Panc1 (cell line): ENCODE measurements around the gene SPATA31C1. TPM values are rescaled to one million over a fixed set of nuclear protein-coding genes. Genes with fewer than 3 reads are reported as not detected.

Experiments
- ATAC-seq: fragments of 200-7000 bp; cut with Tn5 transposase; 2 replicates; pipeline ENCODE4 v1.9.1; 2020; ENCODE audit warnings: mild to moderate bottlenecking, moderate library complexity
- BruUV-seq: library from RNA; stranded (reverse); fragments of 400-500 nt; replicated peaks from 2 replicates; lab custom pipeline; 2021; lab: Mats Ljungman, UMichigan
- CTCF ChIA-PET: fragments of 300-600 bp; sonication (Branson Sonifier 250); formaldehyde crosslinking; loops from one replicate; lab custom pipeline; 2022; ENCODE audit warnings: antibody characterized with exemption; lab: Charles Lee
- POLR2A ChIA-PET: fragments of 300-600 bp; sonication (Branson Sonifier 250); formaldehyde crosslinking; loops from one replicate; lab custom pipeline; 2022; ENCODE audit warnings: antibody characterized with exemption; lab: Charles Lee
- DNase-seq: peaks from one replicate; pipeline ENCODE4 v3.0.0-alpha.2; 2010; ENCODE audit warnings: low read depth, low spot score
- H3K27ac ChIP-seq: 2 replicates; pipeline ENCODE4 v1.5.1; 2011; ENCODE audit warnings: mild to moderate bottlenecking, low read length, inconsistent platforms
- H3K27me3 ChIP-seq: fragments of 200-500 bp; sonication (Bioruptor generic); 2 replicates; pipeline ENCODE4 v1.6.0; 2014; ENCODE audit warnings: low read length, inconsistent platforms; ENCODE audit not compliant: control insufficient read depth, insufficient read depth
- H3K36me3 ChIP-seq: fragments of 200-500 bp; sonication (Bioruptor generic); 2 replicates; pipeline ENCODE4 v1.5.1; 2014; ENCODE audit warnings: inconsistent platforms, mild to moderate bottlenecking, low read length, moderate library complexity; ENCODE audit not compliant: control insufficient read depth, insufficient read depth
- H3K4me1 ChIP-seq: 2 replicates; pipeline ENCODE4 v1.5.1; 2011; ENCODE audit warnings: inconsistent platforms, mild to moderate bottlenecking, low read length, moderate library complexity; ENCODE audit not compliant: control insufficient read depth, insufficient read depth
- H3K4me3 ChIP-seq, 2 experiments: 2 replicates each; pipeline ENCODE4 v1.5.1; 2011 to 2012; ENCODE audit warnings: low read depth in 2 of 2, low read length in 2 of 2, mild to moderate bottlenecking in 2 of 2, inconsistent platforms in 1 of 2, moderate library complexity in 1 of 2
- H3K9me3 ChIP-seq: fragments of 200-500 bp; sonication (Bioruptor generic); 2 replicates; pipeline ENCODE4 v1.5.1; 2014; ENCODE audit warnings: low read depth, mild to moderate bottlenecking, inconsistent platforms, low read length, moderate library complexity; ENCODE audit not compliant: control insufficient read depth, insufficient read depth
- POLR2AphosphoS5 ChIP-seq: IDR thresholded peaks from 2 replicates; pipeline ENCODE4 v1.6.1; 2012; ENCODE audit warnings: mild to moderate bottlenecking, low read depth, low read length, moderate library complexity
- SIN3A ChIP-seq: IDR thresholded peaks from 2 replicates; pipeline ENCODE4 v1.6.1; 2012; ENCODE audit warnings: low read depth, mild to moderate bottlenecking, low read length, moderate library complexity, borderline replicate concordance; ENCODE audit not compliant: insufficient read depth
- TCF7L2 ChIP-seq: IDR thresholded peaks from 2 replicates; pipeline ENCODE4 v1.6.1; 2011; ENCODE audit warnings: mild to moderate bottlenecking, low read depth, low read length, inconsistent platforms
- in situ Hi-C: cut with HindIII; loops from 2 replicates; pipeline ENCODE4 v1.10.0; 2016; ENCODE audit warnings: low sequenced_read_pairs, low pct_unique_long_range_greater_than_20kb
- intact Hi-C: fragments of 100-400 bp; cut with micrococcal nuclease; formaldehyde crosslinking; loops from one replicate; pipeline ENCODE4 v1.10.0; 2022; ENCODE audit not compliant: unreplicated experiment
- total RNA-seq: library from RNA; stranded (reverse); gene quantifications from one replicate; pipeline ENCODE4 v1.2.1, GENCODE V29; 2021; ENCODE audit not compliant: unreplicated experiment
- TF ChIP-seq, protein P1 (sequence below), 2 experiments: IDR thresholded peaks; 2 replicates each; pipeline ENCODE4 v1.6.1; 2011 to 2012; ENCODE audit warnings: low read depth in 2 of 2, control low read depth in 1 of 2, low read length in 1 of 2, mild to moderate bottlenecking in 1 of 2, moderate library complexity in 1 of 2; ENCODE audit not compliant: insufficient read depth in 1 of 2
- TF ChIP-seq, protein P2 (sequence below): fragments of 450-650 bp; IDR thresholded peaks from 2 replicates; pipeline ENCODE4 v1.5.1; 2017; ENCODE audit warnings: mild to moderate bottlenecking

SPATA31C1 gene
- total RNA-seq, 1 experiment from 2014 or later = not detected

DNA sequence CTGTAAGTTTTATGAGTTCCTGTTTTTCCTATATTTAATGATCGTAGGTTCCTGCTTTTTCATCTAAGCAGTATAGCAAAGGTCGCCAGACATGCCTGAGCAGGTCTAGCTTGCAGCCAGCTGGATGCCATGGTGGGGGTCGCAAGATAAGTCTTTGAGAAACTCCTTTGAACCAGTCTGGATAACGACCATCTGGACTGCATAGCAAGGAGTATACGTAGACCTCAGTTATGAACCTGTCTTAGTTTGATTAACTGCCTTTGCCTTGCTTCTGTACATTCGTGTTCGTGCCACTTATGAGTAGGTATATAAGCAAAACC, 43.5 kb upstream of the SPATA31C1 start:
- no peak for ATAC-seq
- no peak overlapping the region for H3K27ac ChIP-seq
- no peak overlapping the region for H3K4me3 ChIP-seq
- no peaks in the 10 kb centered on the region for H3K4me1 ChIP-seq
- no peaks in the 10 kb centered on the region for H3K36me3 ChIP-seq
- intact Hi-C loops (no loop called here), in situ Hi-C loops (no loop called here)
- ChIA-PET CTCF (no interaction called here), POLR2A (no interaction called here)
- TF ChIP-seq, protein P1, sequence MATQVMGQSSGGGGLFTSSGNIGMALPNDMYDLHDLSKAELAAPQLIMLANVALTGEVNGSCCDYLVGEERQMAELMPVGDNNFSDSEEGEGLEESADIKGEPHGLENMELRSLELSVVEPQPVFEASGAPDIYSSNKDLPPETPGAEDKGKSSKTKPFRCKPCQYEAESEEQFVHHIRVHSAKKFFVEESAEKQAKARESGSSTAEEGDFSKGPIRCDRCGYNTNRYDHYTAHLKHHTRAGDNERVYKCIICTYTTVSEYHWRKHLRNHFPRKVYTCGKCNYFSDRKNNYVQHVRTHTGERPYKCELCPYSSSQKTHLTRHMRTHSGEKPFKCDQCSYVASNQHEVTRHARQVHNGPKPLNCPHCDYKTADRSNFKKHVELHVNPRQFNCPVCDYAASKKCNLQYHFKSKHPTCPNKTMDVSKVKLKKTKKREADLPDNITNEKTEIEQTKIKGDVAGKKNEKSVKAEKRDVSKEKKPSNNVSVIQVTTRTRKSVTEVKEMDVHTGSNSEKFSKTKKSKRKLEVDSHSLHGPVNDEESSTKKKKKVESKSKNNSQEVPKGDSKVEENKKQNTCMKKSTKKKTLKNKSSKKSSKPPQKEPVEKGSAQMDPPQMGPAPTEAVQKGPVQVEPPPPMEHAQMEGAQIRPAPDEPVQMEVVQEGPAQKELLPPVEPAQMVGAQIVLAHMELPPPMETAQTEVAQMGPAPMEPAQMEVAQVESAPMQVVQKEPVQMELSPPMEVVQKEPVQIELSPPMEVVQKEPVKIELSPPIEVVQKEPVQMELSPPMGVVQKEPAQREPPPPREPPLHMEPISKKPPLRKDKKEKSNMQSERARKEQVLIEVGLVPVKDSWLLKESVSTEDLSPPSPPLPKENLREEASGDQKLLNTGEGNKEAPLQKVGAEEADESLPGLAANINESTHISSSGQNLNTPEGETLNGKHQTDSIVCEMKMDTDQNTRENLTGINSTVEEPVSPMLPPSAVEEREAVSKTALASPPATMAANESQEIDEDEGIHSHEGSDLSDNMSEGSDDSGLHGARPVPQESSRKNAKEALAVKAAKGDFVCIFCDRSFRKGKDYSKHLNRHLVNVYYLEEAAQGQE (IDR thresholded peaks at IDR 0.05; ENCODE audit: insufficient read depth in 1 of 2, low read depth in 2 of 2, low read length in 1 of 2) = no peak
- TF ChIP-seq, protein P2, sequence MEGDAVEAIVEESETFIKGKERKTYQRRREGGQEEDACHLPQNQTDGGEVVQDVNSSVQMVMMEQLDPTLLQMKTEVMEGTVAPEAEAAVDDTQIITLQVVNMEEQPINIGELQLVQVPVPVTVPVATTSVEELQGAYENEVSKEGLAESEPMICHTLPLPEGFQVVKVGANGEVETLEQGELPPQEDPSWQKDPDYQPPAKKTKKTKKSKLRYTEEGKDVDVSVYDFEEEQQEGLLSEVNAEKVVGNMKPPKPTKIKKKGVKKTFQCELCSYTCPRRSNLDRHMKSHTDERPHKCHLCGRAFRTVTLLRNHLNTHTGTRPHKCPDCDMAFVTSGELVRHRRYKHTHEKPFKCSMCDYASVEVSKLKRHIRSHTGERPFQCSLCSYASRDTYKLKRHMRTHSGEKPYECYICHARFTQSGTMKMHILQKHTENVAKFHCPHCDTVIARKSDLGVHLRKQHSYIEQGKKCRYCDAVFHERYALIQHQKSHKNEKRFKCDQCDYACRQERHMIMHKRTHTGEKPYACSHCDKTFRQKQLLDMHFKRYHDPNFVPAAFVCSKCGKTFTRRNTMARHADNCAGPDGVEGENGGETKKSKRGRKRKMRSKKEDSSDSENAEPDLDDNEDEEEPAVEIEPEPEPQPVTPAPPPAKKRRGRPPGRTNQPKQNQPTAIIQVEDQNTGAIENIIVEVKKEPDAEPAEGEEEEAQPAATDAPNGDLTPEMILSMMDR = no peak
- no peak for TF ChIP-seq TCF7L2
- no peak for TF ChIP-seq POLR2AphosphoS5
- TF ChIP-seq SIN3A = no peak
- no peaks in the 10 kb centered on the region for H3K9me3 ChIP-seq
- no peaks in the 10 kb centered on the region for H3K27me3 ChIP-seq
- BruUV-seq = no TSS peak
- DNase-seq = no peak

DNA sequence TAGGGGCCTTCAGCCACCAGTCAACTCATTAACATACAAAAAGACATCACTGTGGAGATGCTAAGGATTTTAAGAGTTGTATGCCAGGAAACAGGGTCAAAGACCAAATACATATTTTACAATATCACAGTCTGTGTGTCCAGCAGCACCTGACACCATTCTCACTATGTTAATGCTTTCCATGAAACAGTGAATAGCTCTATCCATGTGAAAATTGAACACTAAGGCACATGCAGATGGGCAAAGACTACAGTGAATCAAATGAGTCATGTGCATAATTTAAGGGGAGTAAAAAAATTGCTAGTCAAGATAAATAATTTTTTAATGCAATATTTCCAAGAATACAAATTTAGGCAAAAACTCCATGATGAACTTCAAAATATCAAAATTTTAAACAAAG, 42.7 kb upstream of the SPATA31C1 start:
- intact Hi-C loops = no loop called here
- no peak overlapping the region for H3K27ac ChIP-seq
- DNase-seq (no peak), ATAC-seq (no peak)
- ChIA-PET CTCF (no interaction called here), POLR2A (no interaction called here)
- no peaks in the 10 kb centered on the region for H3K9me3 ChIP-seq
- TF ChIP-seq, protein P1 (IDR thresholded peaks at IDR 0.05; ENCODE audit: insufficient read depth in 1 of 2, low read depth in 2 of 2, low read length in 1 of 2) = no peak
- TF ChIP-seq SIN3A = no peak
- no peak for TF ChIP-seq TCF7L2
- TF ChIP-seq, protein P2 = no peak
- TF ChIP-seq POLR2AphosphoS5 = no peak
- H3K4me3 ChIP-seq = no peak overlapping the region
- H3K4me1 ChIP-seq = no peaks in the 10 kb centered on the region
- in situ Hi-C loops = no loop called here
- no peaks in the 10 kb centered on the region for H3K36me3 ChIP-seq
- BruUV-seq = no TSS peak
- no peaks in the 10 kb centered on the region for H3K27me3 ChIP-seq
